Measurements from ENCODE around the gene RMND5A. TPM values are rescaled to one million over a fixed set of nuclear protein-coding genes. Genes with fewer than 3 reads are reported as not detected.
A peak's percentile ranks its signal among the peaks of the same experiment; 100 is the strongest.

Gene RMND5A
- total RNA-seq, 1 experiment from 2014 or later = 41.0 TPM

DNA sequence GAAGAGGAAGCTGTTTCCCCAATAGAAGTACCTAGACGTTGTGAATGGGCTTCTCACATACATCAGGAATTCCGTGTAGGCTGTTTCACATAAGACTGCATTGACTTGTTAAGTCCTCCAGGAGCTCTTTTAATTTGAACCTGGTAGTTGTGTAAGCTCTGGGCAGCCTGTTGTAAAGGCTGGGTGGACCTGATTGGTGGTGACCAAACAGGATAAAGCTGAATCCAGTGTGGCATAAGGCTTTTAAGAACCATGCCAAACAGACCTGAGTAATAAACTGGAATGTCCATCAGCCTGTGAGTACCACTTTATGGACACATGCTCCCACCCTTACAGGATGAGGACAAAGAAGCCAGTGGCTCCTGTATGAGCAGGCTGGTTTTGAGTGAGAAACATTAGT lies 24.1 kb downstream of the RMND5A start:
- Mint-ChIP-seq H3K9me3 (ENCODE audit: unreplicated experiment) (no peaks in the 10 kb centered on the region), H3K27ac (ENCODE audit: low read depth, unreplicated experiment) (no peak overlapping the region), H3K4me3 (ENCODE audit: unreplicated experiment) (no peak overlapping the region), H3K36me3 (ENCODE audit: insufficient read depth, unreplicated experiment) (peaks cover 6% of the 10 kb centered on the region), H3K27me3 (ENCODE audit: insufficient read depth, unreplicated experiment) (no peaks in the 10 kb centered on the region), H3K4me1 (ENCODE audit: insufficient read depth, unreplicated experiment) (peaks cover 24% of the 10 kb centered on the region)
- ChIA-PET POLR2A (no interaction called here), CTCF (interaction anchor here (0.6 to 1.2 kb wide), 4 partner anchors 10 to 380 kb away, joined by 3 to 4 read pairs (median 3); no protein-coding TSS in a partner anchor)
- BruUV-seq (replicated peaks) = no TSS peak
- TF ChIP-seq, protein P1, sequence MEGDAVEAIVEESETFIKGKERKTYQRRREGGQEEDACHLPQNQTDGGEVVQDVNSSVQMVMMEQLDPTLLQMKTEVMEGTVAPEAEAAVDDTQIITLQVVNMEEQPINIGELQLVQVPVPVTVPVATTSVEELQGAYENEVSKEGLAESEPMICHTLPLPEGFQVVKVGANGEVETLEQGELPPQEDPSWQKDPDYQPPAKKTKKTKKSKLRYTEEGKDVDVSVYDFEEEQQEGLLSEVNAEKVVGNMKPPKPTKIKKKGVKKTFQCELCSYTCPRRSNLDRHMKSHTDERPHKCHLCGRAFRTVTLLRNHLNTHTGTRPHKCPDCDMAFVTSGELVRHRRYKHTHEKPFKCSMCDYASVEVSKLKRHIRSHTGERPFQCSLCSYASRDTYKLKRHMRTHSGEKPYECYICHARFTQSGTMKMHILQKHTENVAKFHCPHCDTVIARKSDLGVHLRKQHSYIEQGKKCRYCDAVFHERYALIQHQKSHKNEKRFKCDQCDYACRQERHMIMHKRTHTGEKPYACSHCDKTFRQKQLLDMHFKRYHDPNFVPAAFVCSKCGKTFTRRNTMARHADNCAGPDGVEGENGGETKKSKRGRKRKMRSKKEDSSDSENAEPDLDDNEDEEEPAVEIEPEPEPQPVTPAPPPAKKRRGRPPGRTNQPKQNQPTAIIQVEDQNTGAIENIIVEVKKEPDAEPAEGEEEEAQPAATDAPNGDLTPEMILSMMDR (IDR thresholded peaks at IDR 0.05; ENCODE audit: unreplicated experiment) = no peak
- DNase-seq (ENCODE audit: unreplicated experiment) = no peak
- intact Hi-C loops (cut with micrococcal nuclease) = no loop called here

DNA sequence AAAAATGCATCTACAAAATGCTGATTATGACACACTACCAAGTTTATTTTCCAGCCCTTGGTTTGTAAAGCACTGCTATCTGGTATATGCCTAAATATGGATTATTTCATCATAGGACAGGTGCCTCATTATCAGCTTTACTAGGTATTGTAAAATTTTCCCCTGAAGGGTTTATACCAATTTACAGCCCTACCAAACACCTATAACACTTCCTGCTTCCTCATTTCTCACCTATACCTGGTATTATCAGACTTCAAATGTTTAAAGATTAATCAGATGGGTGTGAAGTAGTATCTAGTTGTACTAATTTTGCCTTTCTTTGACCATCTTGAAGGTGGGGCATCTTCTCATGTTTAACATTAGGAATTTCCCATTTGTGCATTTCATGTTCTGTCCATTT lies 26.8 kb downstream of the RMND5A start:
- Mint-ChIP-seq H3K36me3 (ENCODE audit: insufficient read depth, unreplicated experiment) (peaks cover 20% of the 10 kb centered on the region), H3K9me3 (ENCODE audit: unreplicated experiment) (peaks cover 8% of the 10 kb centered on the region), H3K27ac (ENCODE audit: low read depth, unreplicated experiment) (peak overlapping the region; percentile 64), H3K4me1 (ENCODE audit: insufficient read depth, unreplicated experiment) (peaks cover 24% of the 10 kb centered on the region), H3K4me3 (ENCODE audit: unreplicated experiment) (no peak overlapping the region), H3K27me3 (ENCODE audit: insufficient read depth, unreplicated experiment) (no peaks in the 10 kb centered on the region)
- TF ChIP-seq, protein P1 (IDR thresholded peaks at IDR 0.05; ENCODE audit: unreplicated experiment) = no peak
- POLR2A ChIA-PET = no interaction called here
- no peak for DNase-seq (ENCODE audit: unreplicated experiment)
- intact Hi-C loops (cut with micrococcal nuclease) = no loop called here
- BruUV-seq (replicated peaks) = no TSS peak
- CTCF ChIA-PET = interaction anchor here (0.5 to 1.3 kb wide), 2 partner anchors 17 to 350 kb away, joined by 3 read pairs; no protein-coding TSS in a partner anchor

DNA sequence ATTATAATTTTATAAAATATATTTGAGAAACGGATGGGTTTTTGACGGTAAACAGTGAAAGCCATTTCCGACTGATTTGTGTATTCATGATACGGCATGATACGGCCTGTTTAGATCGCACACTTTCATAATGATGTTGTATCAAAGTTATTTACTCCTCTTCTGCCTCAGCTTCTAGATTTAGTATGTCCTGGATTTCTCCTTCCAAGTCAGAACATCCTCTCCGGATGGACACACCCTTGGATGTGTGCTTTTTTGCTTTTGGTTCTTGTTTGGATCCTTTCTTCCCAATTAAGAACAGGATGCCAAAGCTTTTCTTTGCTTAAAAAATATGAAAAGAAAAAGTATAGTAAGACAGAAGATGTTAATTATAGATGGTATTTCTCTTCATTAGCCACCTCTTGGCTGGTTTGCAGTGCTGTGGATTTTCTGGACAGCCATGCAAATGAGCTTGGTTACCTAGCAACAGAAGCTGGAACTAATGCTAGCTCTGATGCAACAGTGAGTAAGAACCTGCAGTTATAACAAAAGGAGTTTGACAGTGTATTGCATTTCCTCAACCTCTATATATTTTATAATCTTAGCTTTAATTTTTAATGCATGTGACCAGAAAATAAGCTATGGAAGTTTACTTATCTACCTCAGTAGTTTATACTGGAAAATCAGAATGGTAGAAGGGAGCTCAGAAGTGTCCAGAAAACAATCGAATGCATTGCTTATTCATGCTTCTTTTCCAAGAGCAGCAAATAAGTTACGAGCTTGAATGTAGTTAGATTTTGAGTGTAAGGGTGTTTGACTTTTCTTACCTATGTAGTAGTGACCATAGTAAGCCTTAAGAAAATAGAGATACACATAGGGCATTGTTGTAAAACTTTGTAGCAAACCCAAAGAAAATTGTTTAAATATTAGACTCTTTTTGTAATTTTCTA lies 27.9 kb downstream of the RMND5A start:
- H3K9me3 Mint-ChIP-seq (ENCODE audit: unreplicated experiment) = peaks cover 8% of the 10 kb centered on the region
- no peak overlapping the region for H3K4me3 Mint-ChIP-seq (ENCODE audit: unreplicated experiment)
- TSS peak; percentile 98 for BruUV-seq (replicated peaks)
- TF ChIP-seq, protein P1 (IDR thresholded peaks at IDR 0.05; ENCODE audit: unreplicated experiment) = no peak
- H3K27ac Mint-ChIP-seq (ENCODE audit: low read depth, unreplicated experiment) = peak overlapping the region; percentile 64
- H3K27me3 Mint-ChIP-seq (ENCODE audit: insufficient read depth, unreplicated experiment) = no peaks in the 10 kb centered on the region
- H3K4me1 Mint-ChIP-seq (ENCODE audit: insufficient read depth, unreplicated experiment) = peaks cover 24% of the 10 kb centered on the region
- CTCF ChIA-PET = interaction anchor here (0.7 to 1.3 kb wide), 5 partner anchors 13 to 34 kb away, joined by 3 to 4 read pairs (median 3); no protein-coding TSS in a partner anchor
- peak; percentile 70 for DNase-seq (ENCODE audit: unreplicated experiment)
- intact Hi-C loops (cut with micrococcal nuclease) = no loop called here
- H3K36me3 Mint-ChIP-seq (ENCODE audit: insufficient read depth, unreplicated experiment) = peaks cover 30% of the 10 kb centered on the region
- POLR2A ChIA-PET = interaction anchor here (1.4 to 1.5 kb wide), 2 partner anchors 10 to 125 kb away, joined by 4 to 7 read pairs; no protein-coding TSS in a partner anchor

DNA sequence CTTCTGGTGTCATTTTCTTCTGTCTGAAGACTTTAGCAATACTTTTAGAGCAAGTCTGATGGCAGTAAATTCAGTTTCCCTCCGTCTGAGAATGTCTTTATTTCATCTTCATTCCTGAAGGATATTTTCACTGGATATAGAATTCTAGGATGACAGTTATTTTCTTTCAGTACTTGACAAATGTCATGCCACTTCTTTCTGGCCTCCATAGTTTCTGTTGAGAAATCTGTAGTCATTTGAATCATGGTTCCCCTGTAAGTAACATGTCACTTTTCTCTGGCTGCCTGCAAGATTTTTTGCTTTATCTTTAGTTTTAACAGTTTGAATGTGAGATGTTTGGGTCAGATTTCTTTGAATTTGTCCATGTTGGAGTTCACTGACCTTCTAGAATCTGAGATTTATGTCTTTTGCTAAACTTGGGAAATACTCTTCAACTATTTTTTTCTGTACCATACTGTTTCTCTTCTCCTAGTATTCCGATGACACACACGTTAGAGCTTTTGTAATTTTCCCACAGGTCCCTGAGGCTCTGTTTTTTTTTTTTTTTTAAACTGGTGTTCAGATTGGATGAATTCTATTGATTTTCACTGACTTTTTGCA lies 30.2 kb downstream of the RMND5A start:
- no TSS peak for BruUV-seq (replicated peaks)

More for the DNA sequence above, 30.2 kb downstream of the RMND5A start:
- POLR2A ChIA-PET = no interaction called here
- no peak for DNase-seq (ENCODE audit: unreplicated experiment)
- no peaks in the 10 kb centered on the region for H3K27me3 Mint-ChIP-seq (ENCODE audit: insufficient read depth, unreplicated experiment)
- CTCF ChIA-PET = interaction anchor here (0.6 kb wide), 1 partner anchor 447 kb away, joined by 4 read pairs; no protein-coding TSS in a partner anchor
- intact Hi-C loops (cut with micrococcal nuclease) = no loop called here
- peaks cover 43% of the 10 kb centered on the region for H3K36me3 Mint-ChIP-seq (ENCODE audit: insufficient read depth, unreplicated experiment)
- H3K4me1 Mint-ChIP-seq (ENCODE audit: insufficient read depth, unreplicated experiment) = peaks cover 21% of the 10 kb centered on the region
- H3K9me3 Mint-ChIP-seq (ENCODE audit: unreplicated experiment) = peaks cover 8% of the 10 kb centered on the region
- TF ChIP-seq, protein P1 (IDR thresholded peaks at IDR 0.05; ENCODE audit: unreplicated experiment) = no peak
- no peak overlapping the region for H3K27ac Mint-ChIP-seq (ENCODE audit: low read depth, unreplicated experiment)
- no peak overlapping the region for H3K4me3 Mint-ChIP-seq (ENCODE audit: unreplicated experiment)
